Measurements from ENCODE around the gene FHL2.
"Not testable (repeated sequence)": the region's sequence is repeated elsewhere in the genome, so short reads cannot be mapped to it uniquely, and the experiment has no call there.

Gene FHL2, protein sequence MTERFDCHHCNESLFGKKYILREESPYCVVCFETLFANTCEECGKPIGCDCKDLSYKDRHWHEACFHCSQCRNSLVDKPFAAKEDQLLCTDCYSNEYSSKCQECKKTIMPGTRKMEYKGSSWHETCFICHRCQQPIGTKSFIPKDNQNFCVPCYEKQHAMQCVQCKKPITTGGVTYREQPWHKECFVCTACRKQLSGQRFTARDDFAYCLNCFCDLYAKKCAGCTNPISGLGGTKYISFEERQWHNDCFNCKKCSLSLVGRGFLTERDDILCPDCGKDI

GRCh38 chr2:105398336-105399206, at the start of gene FHL2:
TSS of gene FHL2 (minus strand) at chr2:105399051. CDS start at chr2:105386516, 12,535 bp downstream.
- no peak for DNase-seq

DNA sequence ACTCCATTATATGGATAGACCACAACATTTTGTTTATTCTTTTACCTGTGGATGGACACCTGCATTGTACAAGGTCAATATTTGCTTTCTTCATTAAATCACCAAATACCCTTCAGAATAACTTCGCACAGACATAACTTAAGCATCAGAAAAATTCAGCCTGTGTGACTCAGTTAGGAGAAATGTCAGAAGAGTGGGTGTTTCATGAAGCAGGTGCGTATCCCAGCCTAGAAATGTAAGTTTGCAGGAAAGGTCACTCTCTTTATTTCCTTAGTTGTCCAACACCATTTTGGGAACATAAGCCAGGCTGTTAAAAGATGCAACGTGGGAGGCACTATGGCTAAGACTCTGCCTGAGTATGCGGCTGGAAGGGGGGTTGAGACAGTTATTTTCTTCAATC, 48.6 kb upstream of the FHL2 start:
- DNase-seq, result no peak

DNA sequence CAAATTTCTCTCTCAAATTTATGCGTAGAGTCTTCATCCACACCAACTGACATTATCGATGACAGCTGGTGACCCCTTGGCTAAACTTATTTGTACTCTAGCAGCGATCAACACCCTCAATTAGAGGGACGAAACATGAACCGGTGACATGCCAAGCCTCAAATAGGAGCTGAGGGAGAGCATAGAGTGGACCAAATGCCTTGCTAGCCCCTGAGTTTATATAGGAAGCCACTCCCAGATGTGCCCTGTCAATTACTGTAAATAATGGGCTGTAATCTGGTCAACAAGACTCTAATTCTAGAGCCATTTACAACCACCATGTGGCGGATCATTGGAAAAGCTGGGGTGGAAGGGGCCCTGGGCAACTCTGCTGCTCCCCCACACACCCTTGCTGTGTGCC, 47.6 kb upstream of the FHL2 start:
- no peak for DNase-seq

DNA sequence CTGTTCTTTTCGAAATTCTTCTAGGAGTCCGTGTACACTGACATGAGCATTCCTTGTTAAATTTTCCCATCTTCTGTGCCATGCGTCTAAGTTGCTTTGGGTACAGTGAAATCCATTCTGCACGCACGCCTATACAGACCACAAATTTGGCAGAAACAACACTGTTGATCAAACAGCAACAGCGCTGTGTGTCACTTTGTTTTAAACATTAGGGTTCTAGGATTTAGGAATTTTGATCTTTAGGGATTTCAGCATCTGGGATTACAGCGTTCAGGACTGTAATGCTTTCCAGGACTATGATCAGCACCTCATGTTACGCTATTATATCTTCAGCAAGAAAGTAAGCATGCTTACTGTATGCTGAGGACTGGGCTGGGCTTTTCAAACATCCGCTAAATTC, 47.1 kb upstream of the FHL2 start:
- DNase-seq, result no peak

DNA sequence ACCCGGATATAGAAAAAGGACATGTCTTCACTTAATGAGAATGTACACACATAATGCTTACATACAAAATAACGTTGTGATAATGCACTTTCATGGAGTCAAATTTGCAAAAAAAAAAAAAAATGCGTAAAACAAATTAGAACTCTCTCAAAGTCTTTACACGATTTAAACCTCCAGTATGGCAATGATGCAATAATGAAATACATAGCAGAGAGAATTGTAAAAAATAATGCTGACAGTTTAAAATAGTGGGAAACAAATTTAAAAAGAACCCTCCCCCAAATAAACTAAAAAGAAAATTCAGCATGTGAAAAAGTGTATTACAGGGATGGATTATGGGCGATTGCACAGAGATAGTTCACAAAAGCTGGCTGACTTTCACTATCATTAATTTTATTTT, 46.6 kb upstream of the FHL2 start:
- no peak for DNase-seq

- DNase-seq, result no peak
Observed at GRCh38 chr2:105443617-105444598, 45.1 kb upstream of the FHL2 start.

DNA sequence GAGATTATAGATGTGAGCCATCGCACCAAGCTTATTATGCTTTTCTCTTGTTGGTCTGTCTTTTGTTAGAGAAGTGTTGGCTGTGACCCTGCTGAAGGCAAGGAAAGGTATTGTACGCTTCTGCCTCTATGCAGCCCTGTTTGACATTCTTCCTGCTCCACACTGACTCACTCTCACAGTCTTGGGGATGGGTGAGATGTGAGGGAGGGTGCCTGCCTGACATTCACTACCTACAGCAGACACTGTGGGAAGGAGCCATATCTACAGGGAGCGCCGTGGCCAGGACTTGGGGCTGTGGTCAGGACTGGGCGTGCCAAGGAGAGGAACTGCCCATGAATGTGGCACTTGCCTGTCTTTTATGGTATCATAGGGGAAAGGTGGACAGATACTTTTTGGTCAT, 43.9 kb upstream of the FHL2 start:
- DNase-seq, result no peak

GRCh38 chr2:105442056-105442455, 43.2 kb upstream of the FHL2 start:
- no peak for DNase-seq

GRCh38 chr2:105439141-105439540, 40.3 kb upstream of the FHL2 start:
- DNase-seq, result no peak

GRCh38 chr2:105438104-105438929, 39.5 kb upstream of the FHL2 start:
- peak; percentile 69 for DNase-seq

DNA sequence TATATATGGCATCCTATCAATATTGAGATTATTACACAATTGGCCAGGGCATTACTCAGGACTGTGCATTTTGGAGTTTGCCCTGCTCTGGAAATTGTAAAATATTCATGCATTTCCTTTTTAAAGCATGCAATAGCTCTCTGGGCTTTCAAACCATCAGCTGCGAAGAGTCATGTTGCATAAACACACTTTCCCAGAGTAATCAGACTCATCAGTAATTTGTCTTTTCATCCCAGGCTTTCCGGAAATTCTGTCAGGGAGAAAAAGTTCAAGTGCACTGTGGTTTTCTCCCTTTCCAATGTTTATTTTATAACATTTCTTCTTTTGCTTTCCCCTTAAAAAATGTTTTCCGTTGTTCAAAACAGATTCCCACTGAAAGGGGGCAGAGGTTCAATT, 38.9 kb upstream of the FHL2 start:
- DNase-seq, result peak; percentile 10

- no peak for DNase-seq
Observed at GRCh38 chr2:105432749-105433148, 33.9 kb upstream of the FHL2 start.

GRCh38 chr2:105432044-105432399, 33.2 kb upstream of the FHL2 start:
- DNase-seq, result peak; percentile 29

- DNase-seq, result peak; percentile 39
Observed at GRCh38 chr2:105431367-105432043, 32.7 kb upstream of the FHL2 start.

- no peak for DNase-seq
Observed at GRCh38 chr2:105428387-105429018, 29.7 kb upstream of the FHL2 start.

- no peak for DNase-seq
Observed at GRCh38 chr2:105427485-105427884, 28.6 kb upstream of the FHL2 start.

GRCh38 chr2:105426626-105427292, 27.9 kb upstream of the FHL2 start:
- no peak for DNase-seq

DNA sequence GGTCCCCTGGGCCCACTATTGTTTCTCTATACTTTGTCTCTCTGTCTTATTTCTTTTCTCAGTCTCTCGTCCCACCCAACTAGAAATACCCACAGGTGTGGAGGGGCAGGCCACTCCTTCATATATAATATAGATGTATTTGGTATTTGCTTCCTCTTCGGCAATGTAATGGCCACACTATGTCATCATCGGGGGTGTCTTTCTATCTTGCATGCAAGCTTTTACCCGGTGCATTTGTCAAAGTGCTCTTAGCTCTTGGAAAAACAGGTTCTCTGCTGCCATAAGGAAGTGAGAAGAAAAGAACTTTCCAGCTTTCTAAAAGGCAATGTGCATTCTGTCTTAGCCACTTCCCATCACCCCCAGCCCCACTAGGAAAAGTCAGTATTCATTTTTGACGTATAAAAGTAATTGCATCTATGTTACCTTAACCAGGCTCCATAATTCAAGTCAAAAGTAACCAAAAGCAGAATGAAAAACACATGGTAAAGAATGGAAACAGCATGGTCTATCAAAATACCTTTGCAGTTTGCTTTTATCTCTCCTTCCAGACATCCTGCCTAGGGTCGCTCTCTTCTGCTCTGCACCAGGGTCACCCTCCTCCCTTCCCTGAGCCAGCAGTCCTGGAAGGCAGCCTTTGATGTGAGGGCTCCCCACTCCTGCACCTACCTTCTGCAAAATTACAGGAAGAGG, 27.2 kb upstream of the FHL2 start:
- DNase-seq, result no peak

DNA sequence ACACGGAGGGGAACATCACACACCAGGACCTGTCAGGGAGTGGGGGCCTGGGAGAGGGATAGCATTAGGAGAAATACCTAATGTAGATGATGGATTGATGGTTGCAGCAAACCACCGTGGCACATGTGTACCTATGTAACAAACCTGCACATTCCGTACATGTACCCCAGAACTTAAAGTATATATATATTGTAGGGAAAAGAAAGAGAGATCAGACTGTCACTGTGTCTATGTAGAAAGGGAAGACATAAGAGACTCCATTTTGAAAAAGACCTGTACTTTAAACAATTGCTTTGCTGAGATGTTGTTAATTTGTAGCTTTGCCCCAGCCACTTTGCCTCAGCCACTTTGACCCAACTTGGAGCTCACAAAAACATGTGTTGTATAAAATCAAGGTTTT, 26.0 kb upstream of the FHL2 start:
- DNase-seq, result not testable (repeated sequence)

DNA sequence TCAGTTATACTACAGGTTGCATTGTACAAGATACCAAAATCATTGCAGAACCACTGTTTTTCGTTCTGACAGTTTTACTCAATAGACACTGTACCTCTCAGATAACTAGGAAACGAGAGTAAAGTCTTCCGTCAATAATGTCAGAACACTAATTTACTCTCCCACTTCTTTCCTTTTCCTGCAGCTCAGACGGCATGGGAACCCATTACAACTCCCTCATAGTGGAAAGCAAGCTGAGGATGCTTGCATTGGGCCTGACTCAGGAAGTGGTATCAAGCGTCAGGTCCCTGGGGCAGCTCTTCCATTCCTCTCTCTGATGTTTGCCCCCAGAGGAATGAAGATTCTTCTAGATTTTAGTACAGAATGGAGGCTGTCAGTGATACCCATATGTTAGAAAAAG, 23.9 kb upstream of the FHL2 start:
- no peak for DNase-seq
